ENCODE data around the gene NKIRAS1. TPM values are rescaled to one million over a fixed set of nuclear protein-coding genes. Genes with fewer than 3 reads are reported as not detected.

The NKIRAS1 gene
- total and polyA plus RNA-seq, 2 donors (not counting 1 experiment from before 2014, with no cell fraction given): 1.6 to 4.7 TPM

GRCh38 chr3:23875113-23875725, 41.6 kb downstream of the NKIRAS1 start:
- peaks cover 0 to 6% of the 10 kb centered on the region in 2 donors for H3K4me1 ChIP-seq (ENCODE audit: control insufficient read depth in 2 of 2, insufficient read depth in 2 of 2, low read length in 2 of 2)
- ChIA-PET CTCF (interaction anchor here (1.1 to 1.5 kb wide), 2 partner anchors 13 to 42 kb away, joined by 3 read pairs; partner anchors contain the start of genes NKIRAS1 and RPL15), POLR2A (no interaction called here)
- H3K27me3 ChIP-seq (replicated peaks in 1 of 4; ENCODE audit: control extremely low read depth in 1 of 4, control insufficient read depth in 3 of 4, insufficient read depth in 4 of 4, low read length in 3 of 4): no peaks in the 10 kb centered on the region
- H3K27ac Mint-ChIP-seq: no peak overlapping the region
- ATAC-seq (ENCODE audit: low read depth): no peak
- H3K79me2 ChIP-seq (ENCODE audit: control insufficient read depth, insufficient read depth, low read length): peaks cover 60% of the 10 kb centered on the region
- H3K4me2 ChIP-seq (replicated peaks; ENCODE audit: low read depth, low read length, poor library complexity, severe bottlenecking): no peak overlapping the region
- H3K36me3 ChIP-seq (replicated peaks in 1 of 2; ENCODE audit: control extremely low read depth in 1 of 2, control insufficient read depth in 1 of 2, extremely low read depth in 1 of 2, insufficient read depth in 2 of 2, low read length in 1 of 2): no peaks in the 10 kb centered on the region
- no peak for DNase-seq
- intact Hi-C loops (cut with micrococcal nuclease): loop anchor here (10.0 kb wide), 1 partner anchor 1310 kb away; no protein-coding TSS in a partner anchor
- peaks cover 54% of the 10 kb centered on the region for H4K20me1 ChIP-seq (ENCODE audit: control insufficient read depth, insufficient read depth, low read length, poor library complexity, severe bottlenecking)
- no peaks in the 10 kb centered on the region for H3K27me3 Mint-ChIP-seq
- no peak overlapping the region for H3K4me3 Mint-ChIP-seq
- no peaks in the 10 kb centered on the region for H3K9me3 Mint-ChIP-seq (ENCODE audit: insufficient read depth)
- H3K27ac ChIP-seq (ENCODE audit: low read length in 2 of 2): no peak overlapping the region
- WGBS (ENCODE audit: insufficient coverage): 100% methylated on average over 1 of the region's 4 CpGs
- H3K9me3 ChIP-seq (ENCODE audit: control extremely low read depth in 1 of 3, control insufficient read depth in 2 of 3, insufficient read depth in 1 of 3, low read length in 2 of 3): no peaks in the 10 kb centered on the region
- H2AFZ ChIP-seq (ENCODE audit: insufficient read depth, low read depth, low read length, poor library complexity, severe bottlenecking): no peak overlapping the region
- no peak overlapping the region for H3K4me3 ChIP-seq (ENCODE audit: control extremely low read depth in 1 of 5, extremely low read depth in 1 of 5, insufficient read depth in 1 of 5, low read depth in 2 of 5, low read length in 4 of 5)
- H3K9ac ChIP-seq (ENCODE audit: low read length): no peak overlapping the region
- TF ChIP-seq CTCF (IDR thresholded peaks at IDR 0.05) (no peak), EZH2 (IDR thresholded peaks at IDR 0.05; ENCODE audit: borderline replicate concordance, insufficient read depth, low read depth, low read length, poor library complexity, severe bottlenecking) (no peak)
- H3K4me1 Mint-ChIP-seq: peaks cover 42% of the 10 kb centered on the region

DNA sequence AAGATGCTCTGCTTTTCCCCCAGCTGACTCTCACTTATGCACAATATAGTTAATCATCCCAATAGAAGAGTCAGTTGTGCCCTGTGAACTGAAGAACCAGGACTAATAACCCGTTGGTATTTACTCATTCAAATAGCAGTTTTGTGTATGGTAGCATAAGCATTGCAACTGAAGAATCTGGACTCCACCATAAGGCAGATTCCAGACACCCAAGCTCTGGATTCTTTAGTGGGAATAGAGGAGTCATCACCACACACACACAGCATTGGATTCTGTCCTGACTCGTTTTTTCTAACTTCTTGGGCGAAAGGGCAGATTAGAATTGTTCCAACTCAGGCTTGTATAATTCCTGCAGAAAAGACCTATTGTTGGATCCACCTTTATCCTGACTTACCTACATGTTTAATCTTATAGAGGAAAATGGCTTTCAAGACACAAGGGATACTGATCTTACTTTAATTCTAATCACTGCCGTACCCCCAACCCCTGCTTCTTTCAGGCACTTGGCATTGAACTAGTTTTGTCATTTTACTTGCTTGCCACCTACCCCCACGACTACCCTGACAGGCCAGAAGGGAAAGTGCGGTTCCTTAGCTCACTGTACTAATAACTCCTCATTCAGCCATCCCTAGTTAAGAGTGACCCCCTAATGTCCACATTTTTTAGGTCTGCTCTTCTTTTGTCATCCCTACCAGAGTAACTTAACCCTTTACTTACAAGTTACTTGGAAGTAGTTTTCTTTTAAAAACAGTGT, 42.3 kb downstream of the NKIRAS1 start:
- peaks cover 62% of the 10 kb centered on the region for H3K79me2 ChIP-seq (ENCODE audit: control insufficient read depth, insufficient read depth, low read length)

More for the DNA sequence above, 42.3 kb downstream of the NKIRAS1 start:
- POLR2A ChIA-PET: no interaction called here
- H3K9ac ChIP-seq (ENCODE audit: low read length): no peak overlapping the region
- no peaks in the 10 kb centered on the region for H3K36me3 ChIP-seq (replicated peaks in 1 of 2; ENCODE audit: control extremely low read depth in 1 of 2, control insufficient read depth in 1 of 2, extremely low read depth in 1 of 2, insufficient read depth in 2 of 2, low read length in 1 of 2)
- no peak overlapping the region for H3K27ac ChIP-seq (ENCODE audit: low read length in 2 of 2)
- TF ChIP-seq CTCF (IDR thresholded peaks at IDR 0.05) (no peak), EZH2 (IDR thresholded peaks at IDR 0.05; ENCODE audit: borderline replicate concordance, insufficient read depth, low read depth, low read length, poor library complexity, severe bottlenecking) (no peak)
- WGBS (ENCODE audit: insufficient coverage): 100% methylated on average over 1 of the region's 6 CpGs
- H3K4me3 ChIP-seq (ENCODE audit: control extremely low read depth in 1 of 5, extremely low read depth in 1 of 5, insufficient read depth in 1 of 5, low read depth in 2 of 5, low read length in 4 of 5): no peak overlapping the region
- H3K9me3 ChIP-seq (ENCODE audit: control extremely low read depth in 1 of 3, control insufficient read depth in 2 of 3, insufficient read depth in 1 of 3, low read length in 2 of 3): no peaks in the 10 kb centered on the region
- Mint-ChIP-seq H3K9me3 (ENCODE audit: insufficient read depth) (no peaks in the 10 kb centered on the region), H3K27ac (no peak overlapping the region), H3K27me3 (no peaks in the 10 kb centered on the region), H3K4me3 (no peak overlapping the region), H3K4me1 (peaks cover 42% of the 10 kb centered on the region)
- CTCF ChIA-PET: interaction anchor here (1.1 kb wide), 2 partner anchors 42 to 362 kb away, joined by 3 read pairs; partner anchors contain the start of genes NKIRAS1 and RPL15
- no peak overlapping the region for H2AFZ ChIP-seq (ENCODE audit: insufficient read depth, low read depth, low read length, poor library complexity, severe bottlenecking)
- no peak overlapping the region for H3K4me2 ChIP-seq (replicated peaks; ENCODE audit: low read depth, low read length, poor library complexity, severe bottlenecking)
- peaks cover 57% of the 10 kb centered on the region for H4K20me1 ChIP-seq (ENCODE audit: control insufficient read depth, insufficient read depth, low read length, poor library complexity, severe bottlenecking)
- peaks cover 0 to 6% of the 10 kb centered on the region in 2 donors for H3K4me1 ChIP-seq (ENCODE audit: control insufficient read depth in 2 of 2, insufficient read depth in 2 of 2, low read length in 2 of 2)
- intact Hi-C loops (cut with micrococcal nuclease): loop anchor here (10.0 kb wide), 1 partner anchor 1310 kb away; no protein-coding TSS in a partner anchor
- no peaks in the 10 kb centered on the region for H3K27me3 ChIP-seq (replicated peaks in 1 of 4; ENCODE audit: control extremely low read depth in 1 of 4, control insufficient read depth in 3 of 4, insufficient read depth in 4 of 4, low read length in 3 of 4)
- DNase-seq: no peak
- ATAC-seq (ENCODE audit: low read depth): no peak

Data from B cell (primary cell).